ENCODE measurements around the gene DNAJC1. TPM values are rescaled to one million over a fixed set of nuclear protein-coding genes. Genes with fewer than 3 reads are reported as not detected.

DNAJC1 gene
- total RNA-seq, 4 donors from 2014 or later, result 27.4 to 59.5 (median 37.6) TPM

DNA sequence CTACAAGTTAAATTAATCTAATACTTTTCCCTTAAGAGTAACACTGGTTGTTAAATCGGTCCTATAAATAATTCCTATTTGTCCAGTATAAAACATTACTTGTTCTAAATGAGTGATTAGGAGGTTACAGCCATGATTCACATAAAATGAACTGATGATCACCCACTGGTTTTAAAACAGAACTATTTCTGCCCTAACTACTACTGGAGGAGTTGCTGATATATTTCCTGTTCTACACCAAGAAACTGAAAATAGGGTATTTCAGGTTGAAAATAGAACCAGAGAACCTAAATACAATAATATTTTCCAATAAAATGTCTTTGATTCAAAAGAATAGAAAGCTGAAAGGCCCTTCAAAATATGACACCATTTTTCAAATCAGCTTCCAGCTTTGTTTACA, 30.9 kb downstream of the DNAJC1 start:
- H3K27ac ChIP-seq, result no peak overlapping the region
- intact Hi-C loops (cut with DNase I; ENCODE audit: low total_unique reads), result no loop called here
- no peaks in the 10 kb centered on the region for H3K4me1 ChIP-seq
- H3K4me3 ChIP-seq, result no peak overlapping the region
- no peaks in the 10 kb centered on the region for H3K9me3 ChIP-seq
- H3K27me3 ChIP-seq, result no peaks in the 10 kb centered on the region
- no peaks in the 10 kb centered on the region for H3K36me3 ChIP-seq
- TF ChIP-seq CTCF (IDR thresholded peaks at IDR 0.05), result no peak
- TF ChIP-seq POLR2A (IDR thresholded peaks at IDR 0.05), result no peak
- no peak for DNase-seq

GRCh38 chr10:21969326-21970287, 33.9 kb downstream of the DNAJC1 start:
- TF ChIP-seq POLR2A (IDR thresholded peaks at IDR 0.05), result no peak
- TF ChIP-seq CTCF (IDR thresholded peaks at IDR 0.05), result no peak
- Histone ChIP-seq H3K9me3 (no peaks in the 10 kb centered on the region), H3K27ac (no peak overlapping the region), H3K4me3 (no peak overlapping the region), H3K27me3 (no peaks in the 10 kb centered on the region), H3K36me3 (no peaks in the 10 kb centered on the region), H3K4me1 (no peaks in the 10 kb centered on the region)
- intact Hi-C loops (cut with DNase I; ENCODE audit: low total_unique reads), result no loop called here
- no peak for DNase-seq

DNA sequence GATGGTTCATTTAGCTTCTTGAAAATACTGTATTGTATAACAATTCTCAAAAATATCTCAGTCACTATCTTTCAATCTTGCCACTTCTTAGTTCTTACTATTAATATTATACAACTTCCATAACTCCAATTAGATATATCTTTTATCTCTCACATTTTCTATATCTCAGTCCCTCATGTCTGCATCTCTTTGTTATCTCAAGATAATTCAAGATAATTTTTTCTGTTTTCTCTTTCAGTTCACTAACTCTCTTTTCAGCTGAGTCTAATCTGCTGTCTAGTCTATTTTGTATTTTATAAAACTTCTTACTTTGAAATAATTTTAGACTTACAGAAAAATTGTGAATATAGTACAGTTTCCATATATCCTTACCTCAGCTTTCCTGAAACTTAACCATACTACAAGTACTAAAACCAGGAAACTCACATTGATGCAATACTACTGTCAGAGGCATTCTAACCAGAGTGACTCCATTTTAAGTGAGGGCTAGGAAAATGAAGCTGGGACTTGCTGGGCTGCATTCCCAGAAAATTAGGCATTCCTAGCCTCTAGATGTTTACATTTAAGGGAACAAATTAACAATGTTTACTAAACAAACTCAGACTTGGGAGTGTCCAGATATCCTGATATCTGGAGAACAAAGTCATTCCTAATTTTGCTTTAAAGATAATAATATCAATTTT, 38.4 kb downstream of the DNAJC1 start:
- TF ChIP-seq CTCF (IDR thresholded peaks at IDR 0.05) (no peak), POLR2A (IDR thresholded peaks at IDR 0.05) (no peak)
- no peaks in the 10 kb centered on the region for H3K27me3 ChIP-seq
- H3K36me3 ChIP-seq, result no peaks in the 10 kb centered on the region
- no peak overlapping the region for H3K4me3 ChIP-seq
- intact Hi-C loops (cut with DNase I; ENCODE audit: low total_unique reads), result no loop called here
- H3K9me3 ChIP-seq, result no peaks in the 10 kb centered on the region
- DNase-seq, result no peak
- no peak overlapping the region for H3K27ac ChIP-seq
- H3K4me1 ChIP-seq, result no peaks in the 10 kb centered on the region

DNA sequence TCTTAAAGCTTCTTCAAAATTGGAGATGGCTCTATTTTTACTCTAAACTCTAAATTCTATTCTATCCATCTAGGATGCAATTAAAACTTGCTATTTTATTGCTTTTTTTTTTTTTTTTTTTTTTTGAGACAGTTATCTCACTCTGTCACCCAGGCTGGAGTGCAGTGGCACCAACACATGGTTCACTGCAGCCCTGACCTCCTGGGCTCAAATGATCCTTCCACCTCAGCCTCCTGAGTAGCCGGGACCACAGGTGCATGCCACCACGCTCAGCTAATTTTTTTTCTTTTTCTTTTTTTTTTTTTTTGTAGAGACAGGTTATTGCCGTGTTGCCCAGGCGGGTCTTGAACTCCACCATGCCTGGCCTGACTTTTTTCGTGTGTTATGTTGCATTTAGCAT, 41.2 kb downstream of the DNAJC1 start:
- intact Hi-C loops (cut with DNase I; ENCODE audit: low total_unique reads), result no loop called here
- Histone ChIP-seq H3K9me3 (no peaks in the 10 kb centered on the region), H3K36me3 (no peaks in the 10 kb centered on the region), H3K27me3 (no peaks in the 10 kb centered on the region), H3K4me1 (no peaks in the 10 kb centered on the region), H3K4me3 (no peak overlapping the region), H3K27ac (no peak overlapping the region)
- no peak for DNase-seq
- no peak for TF ChIP-seq POLR2A (IDR thresholded peaks at IDR 0.05)
- TF ChIP-seq CTCF (IDR thresholded peaks at IDR 0.05), result no peak

DNA sequence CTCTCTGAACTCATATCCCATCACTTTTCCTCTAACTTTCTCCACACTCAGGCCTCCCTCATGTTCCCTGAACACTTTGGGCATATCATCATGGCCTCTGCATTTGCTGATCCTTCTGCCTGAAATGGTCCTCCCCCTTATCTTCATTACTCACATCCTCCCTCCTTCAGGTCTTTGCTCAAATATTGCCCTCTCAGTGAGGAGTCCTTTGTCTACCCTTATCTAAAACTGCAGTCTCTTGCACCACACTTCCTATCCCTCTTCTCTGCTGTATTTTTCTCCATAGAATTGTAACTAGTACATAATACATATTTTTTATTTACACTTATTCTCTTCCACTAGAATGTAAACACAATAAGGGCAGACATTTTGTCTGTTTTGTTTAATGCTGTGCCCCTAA, 41.7 kb downstream of the DNAJC1 start:
- no peak for DNase-seq
- intact Hi-C loops (cut with DNase I; ENCODE audit: low total_unique reads), result no loop called here

More for the DNA sequence above, 41.7 kb downstream of the DNAJC1 start:
- no peaks in the 10 kb centered on the region for H3K36me3 ChIP-seq
- no peak overlapping the region for H3K4me3 ChIP-seq
- H3K27ac ChIP-seq, result no peak overlapping the region
- TF ChIP-seq POLR2A (IDR thresholded peaks at IDR 0.05) (no peak), CTCF (IDR thresholded peaks at IDR 0.05) (no peak)
- no peaks in the 10 kb centered on the region for H3K4me1 ChIP-seq
- no peaks in the 10 kb centered on the region for H3K9me3 ChIP-seq
- H3K27me3 ChIP-seq, result no peaks in the 10 kb centered on the region
